Keratinocyte (primary cell): ENCODE results near the gene NUAK1.

Source experiments
- EZH2 ChIP-seq: IDR thresholded peaks from one replicate; pipeline ENCODE4 v1.6.1; 2012; ENCODE audit warnings: inconsistent platforms, mild to moderate bottlenecking, low read length, moderate library complexity
- TF ChIP-seq, protein P1 (sequence below), 3 experiments: IDR thresholded peaks in 1 of 3; conservative IDR thresholded peaks in 1 of 3; optimal IDR thresholded peaks in 1 of 3; 2 replicates in 2 of 3; 3 replicates in 1 of 3; pipeline versions ENCODE3 to v1.5.1; 2011; ENCODE audit warnings: low read length in 3 of 3, mild to moderate bottlenecking in 3 of 3, moderate library complexity in 2 of 3, control low read depth in 1 of 3, inconsistent platforms in 1 of 3; ENCODE audit not compliant: insufficient read depth in 2 of 3; ENCODE audit errors: extremely low read depth in 1 of 3

DNA sequence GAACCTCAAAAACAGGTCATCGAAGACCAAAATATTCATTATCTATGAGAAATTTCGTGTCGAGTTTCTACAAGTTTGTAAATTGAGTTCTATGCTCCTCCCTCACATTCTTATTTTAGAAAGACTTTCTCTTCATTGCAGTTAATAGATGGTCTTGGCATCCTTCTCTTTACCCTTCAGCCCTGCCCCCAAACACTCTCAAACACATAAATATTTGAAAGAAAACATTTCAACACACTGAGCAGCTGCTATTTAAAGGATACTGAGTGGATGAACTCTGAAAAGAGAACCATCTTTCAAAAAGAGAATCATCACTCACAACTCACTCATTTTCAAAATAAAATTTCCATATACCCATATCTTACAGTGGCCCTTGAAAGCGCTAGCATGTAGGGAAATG, 67.1 kb downstream of the NUAK1 start:
- TF ChIP-seq, protein P1, sequence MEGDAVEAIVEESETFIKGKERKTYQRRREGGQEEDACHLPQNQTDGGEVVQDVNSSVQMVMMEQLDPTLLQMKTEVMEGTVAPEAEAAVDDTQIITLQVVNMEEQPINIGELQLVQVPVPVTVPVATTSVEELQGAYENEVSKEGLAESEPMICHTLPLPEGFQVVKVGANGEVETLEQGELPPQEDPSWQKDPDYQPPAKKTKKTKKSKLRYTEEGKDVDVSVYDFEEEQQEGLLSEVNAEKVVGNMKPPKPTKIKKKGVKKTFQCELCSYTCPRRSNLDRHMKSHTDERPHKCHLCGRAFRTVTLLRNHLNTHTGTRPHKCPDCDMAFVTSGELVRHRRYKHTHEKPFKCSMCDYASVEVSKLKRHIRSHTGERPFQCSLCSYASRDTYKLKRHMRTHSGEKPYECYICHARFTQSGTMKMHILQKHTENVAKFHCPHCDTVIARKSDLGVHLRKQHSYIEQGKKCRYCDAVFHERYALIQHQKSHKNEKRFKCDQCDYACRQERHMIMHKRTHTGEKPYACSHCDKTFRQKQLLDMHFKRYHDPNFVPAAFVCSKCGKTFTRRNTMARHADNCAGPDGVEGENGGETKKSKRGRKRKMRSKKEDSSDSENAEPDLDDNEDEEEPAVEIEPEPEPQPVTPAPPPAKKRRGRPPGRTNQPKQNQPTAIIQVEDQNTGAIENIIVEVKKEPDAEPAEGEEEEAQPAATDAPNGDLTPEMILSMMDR (optimal IDR thresholded peaks at IDR 0.05 in 1 of 3, IDR thresholded peaks at IDR 0.05 in 1 of 3, conservative IDR thresholded peaks at IDR 0.05 in 1 of 3; ENCODE audit: extremely low read depth in 1 of 3, insufficient read depth in 2 of 3, low read length in 3 of 3) = no peak
- no peak for TF ChIP-seq EZH2
